HAP-1 (cell line): ENCODE data around the gene EYA3.

Experiments used
- DNase-seq, 2 experiments: peaks; one replicate each; pipeline ENCODE4 v3.0.0-alpha.2; 2016 to 2020; ENCODE audit warnings: low spot score in 2 of 2
- H3K27me3 ChIP-seq: fragments of 250-450 bp; sonication (Bioruptor Pico); 2 replicates; pipeline ENCODE4 v1.5.1; 2020; ENCODE audit warnings: low read depth, mild to moderate bottlenecking, moderate library complexity
- H3K36me3 ChIP-seq: fragments of 250-450 bp; sonication (Bioruptor Pico); replicated peaks from 2 replicates; pipeline ENCODE4 v1.5.1; 2020; ENCODE audit warnings: mild to moderate bottlenecking
- H3K4me1 ChIP-seq: fragments of 250-450 bp; sonication (Bioruptor Pico); 2 replicates; pipeline ENCODE4 v1.5.1; 2020; ENCODE audit warnings: mild to moderate bottlenecking
- H3K4me3 ChIP-seq: fragments of 250-450 bp; sonication (Bioruptor Pico); 2 replicates; pipeline ENCODE4 v1.5.1; 2020; ENCODE audit warnings: mild to moderate bottlenecking, moderate library complexity
- H3K9me3 ChIP-seq: fragments of 250-450 bp; sonication (Bioruptor Pico); 2 replicates; pipeline ENCODE4 v1.5.1; 2020; ENCODE audit warnings: mild to moderate bottlenecking, moderate library complexity
- in situ Hi-C: fragments of 300-500 bp; cut with MboI; formaldehyde crosslinking; loops from 3 replicates; pipeline ENCODE4 v1.14.3; 2020; ENCODE audit warnings: low sequenced_read_pairs, inconsistent platforms, mixed read lengths

The EYA3 gene, protein sequence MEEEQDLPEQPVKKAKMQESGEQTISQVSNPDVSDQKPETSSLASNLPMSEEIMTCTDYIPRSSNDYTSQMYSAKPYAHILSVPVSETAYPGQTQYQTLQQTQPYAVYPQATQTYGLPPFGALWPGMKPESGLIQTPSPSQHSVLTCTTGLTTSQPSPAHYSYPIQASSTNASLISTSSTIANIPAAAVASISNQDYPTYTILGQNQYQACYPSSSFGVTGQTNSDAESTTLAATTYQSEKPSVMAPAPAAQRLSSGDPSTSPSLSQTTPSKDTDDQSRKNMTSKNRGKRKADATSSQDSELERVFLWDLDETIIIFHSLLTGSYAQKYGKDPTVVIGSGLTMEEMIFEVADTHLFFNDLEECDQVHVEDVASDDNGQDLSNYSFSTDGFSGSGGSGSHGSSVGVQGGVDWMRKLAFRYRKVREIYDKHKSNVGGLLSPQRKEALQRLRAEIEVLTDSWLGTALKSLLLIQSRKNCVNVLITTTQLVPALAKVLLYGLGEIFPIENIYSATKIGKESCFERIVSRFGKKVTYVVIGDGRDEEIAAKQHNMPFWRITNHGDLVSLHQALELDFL

DNA sequence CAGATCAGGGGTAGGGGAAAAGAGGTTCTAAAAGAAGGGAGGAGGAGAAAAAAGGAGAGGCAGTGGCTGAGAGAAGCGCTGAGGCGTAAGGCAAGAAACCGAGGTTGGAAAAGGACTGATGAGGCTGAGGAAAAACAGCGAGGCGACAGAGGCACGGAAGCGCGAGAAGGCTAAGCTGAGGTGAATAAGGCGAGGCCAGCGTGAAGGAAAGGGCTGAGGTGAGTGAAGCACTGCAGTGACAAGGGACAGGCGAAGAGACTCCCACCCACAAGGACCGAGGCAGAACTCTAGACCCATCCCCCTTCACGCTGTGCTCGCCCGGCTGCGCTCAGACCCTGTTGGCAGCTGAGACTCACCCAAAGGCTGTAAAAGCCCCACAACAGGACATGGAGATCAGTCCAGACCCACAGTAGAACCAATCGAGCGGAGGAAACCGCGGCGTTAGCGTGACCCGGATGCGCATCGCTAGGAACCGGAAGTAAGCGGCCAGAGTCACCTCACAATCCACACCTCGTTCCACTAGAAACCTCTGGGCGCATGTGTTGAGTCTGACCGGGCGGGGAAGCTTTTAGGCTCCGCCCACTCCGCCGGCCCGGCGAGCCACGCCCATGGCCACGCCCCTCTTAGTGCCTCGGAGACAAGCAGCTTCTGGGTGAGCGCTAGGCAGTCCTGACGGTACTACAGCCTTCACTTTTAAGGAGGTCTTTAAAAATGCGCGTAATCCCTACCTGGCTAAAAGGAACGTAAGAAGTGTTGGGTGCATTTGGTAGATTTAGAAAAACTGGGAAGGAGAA is at the start of gene EYA3:
Gene EYA3, minus strand, starts transcription at position 443 of the 794 bp plus-strand sequence. CDS start 30,584 bp downstream, outside the sequence.
- in situ Hi-C loops, result no loop called here
- H3K4me3 ChIP-seq, result peak within 1 kb of the TSS; percentile 68
- peaks cover 2% of the 10 kb centered on the region; the same call in 1 of the 2 replicates for H3K36me3 ChIP-seq
- H3K27me3 ChIP-seq, result 0 out of 2 replicates have a peak, but pooled peaks cover 2% of the 10 kb centered on the region
- no peaks in the 10 kb centered on the region for H3K9me3 ChIP-seq
- peaks cover 11% of the 10 kb centered on the region for H3K4me1 ChIP-seq
- DNase-seq, result peak; percentile 98

DNA sequence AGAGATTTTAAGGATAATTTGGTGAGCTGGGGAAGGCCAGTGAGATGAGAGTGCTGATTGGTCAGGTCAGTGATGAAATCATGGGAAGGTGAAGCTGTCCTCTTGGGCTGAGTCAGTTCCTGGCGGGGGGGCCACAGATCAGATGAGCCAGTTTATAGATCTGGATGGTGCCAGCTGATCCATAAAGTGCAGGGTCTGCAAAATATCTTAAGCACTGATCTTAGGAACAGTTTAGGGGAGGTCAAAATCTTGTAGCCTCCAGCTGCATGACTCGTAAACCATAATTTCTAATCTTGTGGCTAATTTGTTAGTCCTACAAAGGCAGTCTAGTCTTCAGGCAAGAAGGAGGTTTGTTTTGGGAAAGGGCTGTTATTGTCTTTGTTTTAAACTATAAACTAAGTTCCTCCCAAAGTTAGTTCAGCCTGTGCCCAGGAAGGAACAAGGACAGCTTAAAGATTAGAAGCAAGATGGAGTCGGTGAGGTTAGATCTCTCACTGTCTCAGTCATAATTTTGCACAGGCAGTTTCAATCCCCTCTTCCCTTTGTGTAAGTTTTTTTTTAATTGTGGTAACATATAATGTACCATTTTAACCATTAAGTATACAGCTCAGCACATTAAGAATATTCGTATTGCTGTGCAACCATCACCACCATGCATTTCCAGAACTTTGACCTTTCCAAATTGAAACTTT is 48.7 kb upstream of the EYA3 start:
- Histone ChIP-seq H3K9me3 (no peaks in the 10 kb centered on the region), H3K27me3 (no peaks in the 10 kb centered on the region), H3K36me3 (no peaks in the 10 kb centered on the region), H3K4me3 (no peak overlapping the region), H3K4me1 (no peaks in the 10 kb centered on the region)
- no peak for DNase-seq
- in situ Hi-C loops, result no loop called here

DNA sequence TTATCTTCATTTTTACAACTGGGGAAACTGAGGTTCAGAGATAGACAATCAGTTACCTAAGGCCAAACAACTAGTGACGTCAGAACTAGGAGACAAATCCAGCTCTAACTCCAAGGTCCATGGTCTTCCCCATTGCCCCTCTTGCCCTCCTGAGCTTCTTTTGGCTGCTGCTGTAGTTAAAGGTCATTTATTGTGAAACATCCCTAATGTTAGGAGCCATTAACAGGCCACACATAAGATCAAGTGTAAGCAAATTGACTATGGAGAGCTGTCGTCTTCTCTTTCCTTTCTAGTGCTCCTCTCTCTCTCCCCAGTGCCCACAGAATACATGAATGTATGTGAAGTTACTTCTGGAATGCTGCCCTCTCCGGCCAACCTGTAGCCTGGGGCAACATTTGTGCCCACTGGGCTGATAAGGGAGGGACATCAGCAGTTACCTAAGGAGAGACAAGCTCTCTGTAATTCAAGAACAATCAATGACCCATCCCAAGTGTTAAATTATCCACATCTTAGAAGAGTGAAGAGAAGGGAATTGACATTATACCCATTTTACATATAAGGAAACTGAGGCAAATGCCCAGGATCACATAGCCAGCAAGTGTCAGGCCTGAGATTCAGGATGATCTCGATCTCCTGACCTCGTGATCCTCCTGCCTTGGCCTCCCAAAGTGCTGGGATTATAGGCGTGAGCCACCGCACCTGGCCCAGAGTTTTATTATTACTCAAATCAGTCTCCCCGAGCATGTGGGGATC is 47.9 kb upstream of the EYA3 start:
- Histone ChIP-seq H3K36me3 (no peaks in the 10 kb centered on the region), H3K9me3 (no peaks in the 10 kb centered on the region), H3K4me1 (no peaks in the 10 kb centered on the region), H3K27me3 (no peaks in the 10 kb centered on the region), H3K4me3 (no peak overlapping the region)
- in situ Hi-C loops, result no loop called here
- no peak for DNase-seq

DNA sequence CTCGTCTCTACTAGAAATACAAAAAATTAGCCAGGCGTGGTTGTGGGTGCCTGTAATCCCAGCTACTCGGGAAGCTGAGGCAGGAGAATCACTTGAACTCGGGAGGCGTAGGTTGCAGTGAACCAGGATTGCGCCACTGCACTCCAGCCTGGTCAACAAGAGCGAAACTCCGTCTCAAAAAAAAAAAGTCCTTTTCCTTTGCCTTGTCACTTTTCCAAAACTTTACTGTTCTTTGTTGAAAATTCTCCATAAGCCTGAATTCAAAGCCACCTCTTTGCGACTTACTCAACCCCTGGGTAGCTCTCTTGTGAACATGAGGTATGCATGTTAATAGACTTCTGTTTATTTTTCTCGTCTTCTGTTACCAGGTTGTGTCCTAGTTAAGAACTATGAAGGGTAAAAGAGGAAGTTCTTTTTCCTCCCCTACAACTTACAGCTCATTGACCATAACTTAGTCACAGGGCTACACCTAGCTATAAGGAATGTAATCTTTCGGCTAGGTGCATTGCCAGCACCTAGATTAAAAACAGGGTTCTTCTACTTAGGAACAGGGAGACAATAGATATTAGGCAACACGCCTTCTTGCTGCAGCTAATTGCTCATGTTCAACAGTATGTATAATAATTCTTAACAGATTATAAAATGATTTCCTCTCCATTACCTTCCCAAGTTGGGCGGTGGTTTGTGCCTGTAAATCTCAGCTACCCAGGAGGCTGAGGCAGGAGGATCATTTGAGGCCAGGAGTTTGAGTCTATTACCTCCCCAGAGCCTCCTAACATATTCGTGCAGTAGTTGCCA is 47.2 kb upstream of the EYA3 start:
- in situ Hi-C loops, result no loop called here
- Histone ChIP-seq H3K36me3 (no peaks in the 10 kb centered on the region), H3K4me1 (no peaks in the 10 kb centered on the region), H3K27me3 (no peaks in the 10 kb centered on the region), H3K9me3 (no peaks in the 10 kb centered on the region), H3K4me3 (no peak overlapping the region)
- DNase-seq, result no peak

DNA sequence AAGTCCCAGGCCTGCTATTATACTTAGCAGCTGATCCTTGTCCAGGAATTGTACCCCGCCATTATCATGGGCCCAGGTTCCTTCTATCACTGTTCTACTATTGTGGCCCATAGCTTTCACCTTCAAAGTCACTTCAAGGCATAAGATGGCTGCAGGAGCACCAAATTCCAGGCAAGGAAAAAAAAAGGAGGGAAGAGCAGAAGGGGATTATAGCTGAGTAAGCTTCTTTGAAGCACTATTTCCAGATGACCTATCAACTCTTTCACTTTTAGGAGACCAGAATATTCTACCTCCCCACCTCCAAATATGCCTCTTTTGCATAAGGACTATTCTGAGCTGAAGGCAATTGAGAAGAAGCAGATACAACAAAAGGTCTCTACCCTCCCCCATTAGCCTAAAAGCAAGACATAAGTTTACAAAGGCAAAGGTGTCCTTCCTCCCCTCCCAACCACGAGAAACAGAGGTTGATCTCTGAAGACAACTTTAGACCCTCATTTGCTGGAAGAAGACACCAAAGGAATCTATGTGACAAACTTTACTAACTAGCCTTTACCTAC is 46.3 kb upstream of the EYA3 start:
- in situ Hi-C loops, result no loop called here
- no peak for DNase-seq
- no peak overlapping the region for H3K4me3 ChIP-seq

DNA sequence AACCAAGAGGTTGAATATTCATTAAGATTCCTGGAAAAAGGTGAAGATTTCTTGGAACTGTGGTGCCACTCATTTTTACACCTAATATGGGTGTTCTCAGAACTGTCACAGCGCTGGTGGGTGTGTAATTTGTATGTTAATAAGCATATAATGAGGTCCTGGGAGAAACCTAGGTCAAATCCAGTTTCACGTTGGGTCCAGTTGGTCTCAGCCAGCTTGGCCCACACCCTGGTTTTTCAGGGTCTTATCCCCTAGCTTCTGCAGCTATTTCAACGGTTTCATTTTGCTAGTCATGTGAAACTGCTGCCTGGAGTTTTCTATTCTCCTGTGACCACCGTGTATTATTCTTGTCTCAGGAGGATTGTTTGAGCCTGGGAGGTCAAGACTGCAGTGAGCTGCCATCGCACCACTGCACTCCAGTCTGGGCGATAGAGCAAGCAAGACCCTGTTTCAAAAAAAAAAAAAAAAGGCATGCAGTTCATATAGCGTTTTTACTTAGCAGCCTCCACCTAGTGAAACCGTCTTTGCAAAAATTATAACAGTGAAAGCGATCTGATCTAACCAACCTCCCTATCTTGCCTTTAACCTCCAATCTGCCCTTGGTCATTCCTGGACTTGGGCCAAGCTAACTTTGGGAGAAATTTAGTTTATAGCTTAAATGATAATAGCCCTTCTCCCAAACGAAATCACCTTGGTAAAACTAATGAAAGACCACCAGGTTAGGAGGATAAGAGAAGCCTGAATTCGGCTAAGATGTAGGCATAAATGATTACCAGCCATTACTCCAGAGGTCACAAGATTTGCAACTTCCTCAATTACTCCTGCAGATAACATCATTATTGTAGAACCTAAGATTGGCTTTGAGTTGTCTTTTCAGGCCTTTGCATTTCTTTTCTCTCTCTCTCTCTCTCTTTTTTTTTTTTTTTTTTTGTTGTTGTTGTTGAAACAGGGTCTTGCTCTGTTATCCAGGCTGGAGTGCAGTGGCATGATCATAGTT is 44.1 kb upstream of the EYA3 start:
- H3K4me1 ChIP-seq, result no peaks in the 10 kb centered on the region
- H3K27me3 ChIP-seq, result peaks cover 8% of the 10 kb centered on the region
- no peaks in the 10 kb centered on the region for H3K36me3 ChIP-seq
- DNase-seq, result no peak
- in situ Hi-C loops, result no loop called here
- H3K9me3 ChIP-seq, result no peaks in the 10 kb centered on the region
- no peak overlapping the region for H3K4me3 ChIP-seq

More for the DNA sequence above, 46.3 kb upstream of the EYA3 start:
- Histone ChIP-seq H3K4me1 (no peaks in the 10 kb centered on the region), H3K36me3 (no peaks in the 10 kb centered on the region), H3K27me3 (peaks cover 6% of the 10 kb centered on the region; the same call in 1 of the 2 replicates), H3K9me3 (no peaks in the 10 kb centered on the region)

DNA sequence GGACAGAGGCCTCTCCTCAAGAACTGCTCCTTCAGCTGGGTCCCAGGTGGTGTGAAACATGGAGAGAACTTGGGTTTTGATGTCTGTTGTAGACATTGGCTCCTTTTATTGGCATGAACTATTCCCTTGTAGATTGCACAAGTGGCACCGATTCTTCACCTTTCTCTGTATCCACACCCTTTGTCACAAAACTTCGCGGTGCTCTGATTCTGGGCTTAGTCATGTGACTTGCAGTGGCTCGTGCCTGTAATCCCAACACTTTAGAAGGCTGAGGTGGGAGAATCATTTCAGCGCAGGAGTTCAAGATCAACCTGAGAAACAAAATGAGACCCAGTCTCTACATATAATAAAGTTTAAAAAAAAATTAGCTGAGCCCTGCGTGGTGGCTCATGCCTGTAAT is 42.5 kb upstream of the EYA3 start:
- H3K36me3 ChIP-seq, result no peaks in the 10 kb centered on the region
- H3K4me1 ChIP-seq, result no peaks in the 10 kb centered on the region; the same call in 1 of the 2 replicates
- H3K27me3 ChIP-seq, result peaks cover 20% of the 10 kb centered on the region
- H3K9me3 ChIP-seq, result no peaks in the 10 kb centered on the region
- DNase-seq, result no peak
- in situ Hi-C loops, result no loop called here
- H3K4me3 ChIP-seq, result no peak overlapping the region

DNA sequence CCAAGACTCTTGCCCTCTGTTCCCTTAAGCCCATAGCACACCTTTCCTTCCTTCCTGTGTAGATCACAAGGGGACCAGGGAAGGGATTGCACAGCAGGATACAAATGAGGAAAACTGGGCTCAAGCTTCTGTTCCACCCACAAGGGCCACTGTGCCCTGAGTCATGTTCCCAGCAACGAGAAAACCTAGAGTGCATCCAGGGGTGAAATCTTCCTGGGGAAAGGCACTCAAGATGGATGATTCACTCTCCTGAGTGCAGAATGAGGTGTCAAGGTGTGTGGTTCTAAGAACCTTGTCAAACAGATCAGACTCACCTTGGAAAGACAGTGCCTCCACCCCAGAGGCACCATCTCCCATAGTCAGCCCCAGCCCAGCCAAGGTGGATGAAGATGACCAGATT is 40.7 kb upstream of the EYA3 start:
- no peak overlapping the region for H3K4me3 ChIP-seq
- no peak for DNase-seq
- no peaks in the 10 kb centered on the region for H3K9me3 ChIP-seq
- in situ Hi-C loops, result no loop called here
- no peaks in the 10 kb centered on the region; the same call in 1 of the 2 replicates for H3K4me1 ChIP-seq
- peaks cover 20% of the 10 kb centered on the region for H3K27me3 ChIP-seq
- no peaks in the 10 kb centered on the region for H3K36me3 ChIP-seq

DNA sequence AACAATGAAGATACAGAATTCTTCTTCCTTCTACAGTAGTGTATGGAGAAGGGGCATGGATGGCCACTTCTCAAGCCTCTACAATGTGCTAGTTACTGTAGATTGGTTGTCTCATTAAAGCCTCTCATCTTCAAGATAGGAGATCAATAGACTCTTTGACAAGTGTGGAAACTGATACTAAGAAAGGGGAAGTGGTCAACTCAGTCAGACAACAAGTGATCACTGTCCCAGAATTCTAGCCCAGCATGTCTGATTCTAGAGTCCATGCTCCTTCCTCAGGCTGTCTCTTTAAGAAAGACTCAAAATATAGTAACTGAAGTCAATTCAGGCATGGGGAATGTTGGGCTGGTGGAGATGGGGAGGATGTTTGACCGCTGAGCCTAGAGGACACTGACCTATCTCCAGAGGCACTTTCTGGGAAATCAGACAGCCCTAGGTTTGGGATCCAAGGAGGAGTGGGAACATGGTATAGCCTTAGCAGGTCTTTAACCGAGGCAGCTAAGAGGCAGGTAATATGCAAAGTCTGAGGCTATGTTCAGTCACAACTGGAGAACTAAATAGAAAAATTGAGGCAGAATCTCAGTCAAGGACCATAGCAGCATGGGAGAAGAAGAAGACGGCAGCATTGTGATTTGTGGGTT is 39.3 kb upstream of the EYA3 start:
- Histone ChIP-seq H3K4me3 (no peak overlapping the region), H3K9me3 (no peaks in the 10 kb centered on the region), H3K27me3 (peaks cover 20% of the 10 kb centered on the region), H3K36me3 (no peaks in the 10 kb centered on the region), H3K4me1 (no peaks in the 10 kb centered on the region; the same call in 1 of the 2 replicates)
- no peak for DNase-seq
- in situ Hi-C loops, result no loop called here

DNA sequence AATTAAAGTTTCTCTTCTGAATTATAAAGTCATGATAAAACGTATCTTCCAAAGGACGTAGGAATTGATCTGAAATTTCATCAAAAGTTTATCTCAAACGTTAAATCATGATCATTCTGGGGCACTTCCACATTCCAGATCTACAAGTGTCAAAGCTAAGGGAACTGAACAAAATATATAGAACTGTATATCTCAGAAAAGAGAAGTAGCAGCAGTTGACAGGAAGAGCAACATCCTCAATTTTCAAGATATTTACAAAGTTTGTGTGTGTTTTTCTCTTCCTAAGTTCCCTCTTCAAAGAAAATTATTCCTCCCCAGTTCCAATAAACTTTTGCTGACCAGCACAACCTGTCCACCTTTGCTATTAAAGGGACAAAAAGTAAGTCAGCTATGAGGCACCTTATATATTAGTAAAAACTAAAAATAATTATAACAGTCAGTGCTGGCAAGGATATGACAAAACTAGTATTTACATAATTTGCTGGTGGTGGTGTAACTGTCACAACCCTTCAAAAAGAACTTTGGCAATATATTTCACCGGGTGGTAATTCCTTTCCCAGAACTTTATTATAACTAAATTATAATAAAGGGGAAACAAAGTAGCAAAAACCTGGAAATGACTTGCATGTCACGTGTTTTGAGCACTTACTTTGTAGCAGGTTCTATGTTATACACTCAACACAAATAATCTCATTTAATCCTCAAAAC is 38.5 kb upstream of the EYA3 start:
- Histone ChIP-seq H3K36me3 (no peaks in the 10 kb centered on the region), H3K27me3 (peaks cover 20% of the 10 kb centered on the region), H3K9me3 (no peaks in the 10 kb centered on the region), H3K4me3 (no peak overlapping the region), H3K4me1 (no peaks in the 10 kb centered on the region; the same call in 1 of the 2 replicates)
- in situ Hi-C loops, result no loop called here
- DNase-seq, result no peak
